Activated CD4-positive, CD25-positive, alpha-beta regulatory T cell treated with anti-CD3 and anti-CD28 coated beads, Interleukin-2, amount 50 U/mL, for 24 hours (primary cell): ENCODE measurements around the gene MAPK8.
"Not testable (repeated sequence)": the region's sequence is repeated elsewhere in the genome, so short reads cannot be mapped to it uniquely, and the experiment has no call there.

Experiments used
- ATAC-seq, 2 donors: fragments of 150-1000 bp; cut with Tn5 transposase; one replicate each; pipeline ENCODE4 v1.10.0; 2021; ENCODE audit warnings: mild to moderate bottlenecking in 1 of 2, moderate library complexity in 1 of 2

The MAPK8 gene

GRCh38 chr10:48306265-48306869 is at the start of gene MAPK8:
MAPK8 (plus strand) TSS chr10:48306677; CDS start chr10:48401661, 94,984 bp downstream.
- ATAC-seq, result peak; percentile 86 to 87

GRCh38 chr10:48257407-48257961 is 49.0 kb upstream of the MAPK8 start:
- ATAC-seq, result no peak

GRCh38 chr10:48258105-48258504 is 48.4 kb upstream of the MAPK8 start:
- no peak for ATAC-seq

DNA sequence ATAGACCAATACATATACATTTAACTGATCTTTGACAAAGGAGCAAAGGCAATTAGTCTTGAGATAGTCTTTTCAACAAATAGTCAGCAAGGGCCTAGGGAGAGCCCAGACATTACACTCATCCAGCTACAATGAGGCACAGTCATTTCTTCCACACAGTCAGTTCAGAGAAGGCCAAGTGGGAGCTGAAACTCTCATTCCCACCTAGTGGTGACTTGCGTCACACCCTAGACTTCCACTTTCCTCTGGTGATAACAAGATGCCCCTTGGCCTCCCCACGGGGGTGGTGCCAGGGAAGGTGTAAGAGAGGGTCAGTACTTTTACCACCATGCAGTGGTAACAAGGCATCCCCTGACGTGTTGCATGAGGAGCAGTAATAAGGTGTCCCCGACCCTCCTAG is 39.9 kb upstream of the MAPK8 start:
- ATAC-seq, result peak in 1 of 2 donors; percentile 49

DNA sequence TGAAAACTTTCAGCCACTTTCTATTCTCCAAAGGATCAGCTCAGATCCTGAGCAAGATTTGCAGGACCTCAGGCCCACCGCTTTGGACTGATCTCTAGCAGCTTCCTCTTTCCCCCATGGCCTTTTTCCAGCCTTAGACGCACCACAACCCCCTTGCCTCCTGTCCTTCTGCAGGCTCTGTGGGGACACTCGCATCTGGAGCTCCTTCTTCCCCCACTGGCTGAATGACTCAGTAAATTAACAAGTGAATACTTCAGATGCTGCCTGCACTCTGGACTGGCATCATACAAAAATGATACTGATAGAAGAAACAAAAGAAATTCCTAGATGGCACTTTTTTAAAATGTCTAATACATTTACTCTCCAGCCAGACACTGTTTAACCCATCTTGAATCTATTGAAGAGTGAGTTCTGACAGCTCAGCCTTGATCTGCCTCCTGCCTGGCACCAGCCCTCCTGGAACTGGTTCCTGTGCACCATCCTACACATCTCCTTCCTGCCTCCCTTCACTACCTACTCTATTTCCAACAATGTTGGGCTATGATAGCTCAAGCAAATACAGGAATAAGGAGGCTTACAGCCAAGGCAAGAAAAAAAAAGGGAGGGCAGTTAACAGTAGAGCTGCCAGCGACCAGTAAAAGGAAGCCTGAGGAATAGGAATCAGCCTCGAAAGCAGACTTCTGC is 35.3 kb upstream of the MAPK8 start:
- ATAC-seq, result no peak

GRCh38 chr10:48272682-48273081 is 33.8 kb upstream of the MAPK8 start:
- ATAC-seq, result no peak

GRCh38 chr10:48273741-48274140 is 32.7 kb upstream of the MAPK8 start:
- no peak for ATAC-seq

DNA sequence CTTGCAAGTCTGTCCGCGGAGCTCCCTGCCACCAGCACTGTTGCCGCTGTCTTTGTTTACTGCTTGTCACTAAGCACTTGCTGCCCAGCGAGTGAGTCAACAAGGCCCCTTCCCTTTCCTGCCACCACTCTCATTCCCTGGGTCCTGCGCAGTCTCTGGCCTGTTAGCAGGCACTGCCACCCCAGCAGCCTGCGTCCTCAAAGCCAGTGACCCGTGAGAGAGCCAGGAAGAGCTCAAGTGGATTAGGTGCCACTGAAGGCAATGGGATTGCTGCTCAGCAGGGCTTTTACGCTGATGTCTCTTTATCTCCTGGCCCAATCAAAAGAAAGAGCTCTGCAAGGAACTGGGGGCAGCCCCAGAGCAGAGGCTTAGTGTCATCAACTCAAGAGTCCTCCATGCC is 31.8 kb upstream of the MAPK8 start, which contains the start of gene FRMPD2:
FRMPD2 (minus strand) TSS at position 61 of the 400 bp plus-strand sequence. CDS start 129 bp downstream, outside the sequence.
- ATAC-seq, result no peak

- ATAC-seq, result no peak
Observed at GRCh38 chr10:48277093-48277492, 29.4 kb upstream of the MAPK8 start.

- ATAC-seq, result peak; percentile 38
Observed at GRCh38 chr10:48279081-48279751, 27.3 kb upstream of the MAPK8 start.

DNA sequence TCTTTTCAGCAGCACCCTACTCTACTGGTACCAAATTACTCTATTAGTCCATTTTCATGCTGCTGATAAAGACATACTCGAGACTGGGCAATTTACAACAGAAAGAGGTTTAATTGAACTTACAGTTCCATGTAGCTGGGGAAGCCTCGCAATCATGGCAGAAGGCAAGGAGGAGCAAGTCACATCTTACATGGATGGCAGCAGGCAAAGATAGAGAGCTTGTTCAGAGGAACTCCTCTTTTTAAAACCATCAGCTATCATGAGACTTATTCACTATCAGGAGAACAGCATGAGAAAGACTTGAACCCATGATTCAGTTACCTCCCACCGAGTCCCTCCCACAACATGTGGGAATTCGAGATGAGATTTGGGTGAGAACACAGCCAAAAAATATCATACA is 24.8 kb upstream of the MAPK8 start:
- ATAC-seq, result not testable (repeated sequence)

- no peak for ATAC-seq
Observed at GRCh38 chr10:48282829-48283228, 23.6 kb upstream of the MAPK8 start.

DNA sequence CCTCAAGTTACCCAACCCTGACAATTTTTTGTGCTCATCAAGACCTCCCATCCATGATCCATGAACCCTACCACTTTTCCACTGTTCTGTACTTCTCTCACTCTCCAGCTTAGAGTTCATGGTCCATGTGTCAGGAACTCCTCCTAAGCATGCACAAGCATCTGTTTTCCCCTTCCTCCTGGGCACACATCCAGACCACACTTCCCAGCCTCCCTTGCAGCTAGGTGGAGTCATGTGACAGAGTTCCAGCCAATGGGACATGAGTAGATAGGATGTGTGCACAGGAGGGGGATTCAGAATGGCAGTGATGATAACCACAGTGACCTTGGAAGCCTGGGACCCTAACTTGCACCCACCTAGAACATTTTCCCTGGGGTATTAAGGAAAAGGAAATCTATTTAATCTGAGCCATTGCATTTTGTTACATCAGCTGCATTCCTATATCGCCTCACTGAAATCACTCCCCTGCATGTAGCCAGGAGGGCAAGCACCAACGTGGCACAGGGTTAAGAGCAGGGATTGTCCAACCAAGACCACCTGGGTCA is 22.4 kb upstream of the MAPK8 start:
- ATAC-seq, result no peak

DNA sequence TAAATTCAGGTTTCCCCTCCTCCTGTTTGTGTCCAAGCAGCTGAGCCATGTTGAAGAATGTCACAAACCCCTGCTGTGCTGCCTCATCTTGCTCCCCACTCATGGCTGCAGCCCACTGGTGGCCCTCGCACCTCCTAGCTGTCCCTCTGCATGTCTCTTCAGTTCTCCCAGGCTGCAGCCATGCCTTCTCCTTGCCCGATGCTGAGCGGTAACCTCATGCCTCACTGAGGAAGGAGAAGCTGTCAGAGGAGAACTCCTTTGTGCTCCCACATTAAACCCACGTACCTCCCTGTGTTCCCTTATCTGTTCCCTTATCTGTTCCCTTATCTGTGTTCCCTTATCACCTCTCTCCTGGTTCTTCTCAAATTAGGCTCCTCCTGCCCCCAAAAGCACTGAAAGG is 21.7 kb upstream of the MAPK8 start:
- ATAC-seq, result no peak

GRCh38 chr10:48285710-48286109 is 20.8 kb upstream of the MAPK8 start:
- ATAC-seq, result no peak

- no peak for ATAC-seq
Observed at GRCh38 chr10:48286356-48286755, 20.1 kb upstream of the MAPK8 start.

DNA sequence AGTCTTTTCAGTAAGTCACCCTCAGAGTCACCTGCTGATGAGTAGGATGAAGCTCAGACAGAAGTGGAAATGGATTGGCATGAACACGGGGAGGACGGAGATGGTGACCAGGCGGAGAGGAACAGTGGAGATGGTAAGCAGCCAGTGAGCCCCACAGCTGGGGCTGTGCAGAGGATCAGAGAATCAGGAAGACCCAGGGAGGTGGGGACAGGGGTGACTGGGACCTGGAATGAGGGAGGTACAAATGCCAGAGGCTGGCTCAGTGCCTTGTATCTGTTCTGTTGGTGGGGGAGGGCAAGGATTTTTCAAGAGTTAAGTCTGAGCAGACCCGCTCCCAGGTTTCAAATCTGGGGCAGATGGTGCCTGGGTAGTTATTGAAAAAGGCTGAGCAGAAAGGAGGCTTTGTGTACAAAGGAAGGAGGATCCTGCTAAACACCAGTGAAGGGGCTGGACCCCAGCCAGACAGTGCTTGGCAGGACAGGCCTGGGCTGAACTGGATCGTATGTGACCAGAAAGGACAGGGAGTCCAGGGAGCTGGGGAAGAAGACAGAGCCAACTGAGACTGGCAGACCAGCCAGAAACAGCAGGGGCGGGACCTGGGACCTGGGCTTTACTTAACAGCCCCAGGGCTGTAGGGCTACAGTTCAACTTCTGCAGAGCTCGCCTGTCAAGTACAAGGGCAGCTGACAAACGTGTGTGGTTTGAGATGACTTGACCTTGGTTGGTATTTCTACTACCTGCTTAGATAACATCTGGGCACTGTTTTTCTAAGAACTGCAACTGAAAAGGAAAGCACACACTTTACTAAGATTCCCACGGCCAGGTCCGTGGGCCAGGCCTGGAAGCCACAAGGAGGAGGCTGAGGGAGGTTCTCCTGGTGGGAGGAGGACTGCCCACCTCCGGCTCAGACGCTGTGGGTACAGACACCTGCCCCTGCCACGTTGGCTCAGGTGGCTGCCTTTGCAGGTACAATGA is 18.8 kb upstream of the MAPK8 start:
- ATAC-seq, result peak in 1 of 2 donors; percentile 46

DNA sequence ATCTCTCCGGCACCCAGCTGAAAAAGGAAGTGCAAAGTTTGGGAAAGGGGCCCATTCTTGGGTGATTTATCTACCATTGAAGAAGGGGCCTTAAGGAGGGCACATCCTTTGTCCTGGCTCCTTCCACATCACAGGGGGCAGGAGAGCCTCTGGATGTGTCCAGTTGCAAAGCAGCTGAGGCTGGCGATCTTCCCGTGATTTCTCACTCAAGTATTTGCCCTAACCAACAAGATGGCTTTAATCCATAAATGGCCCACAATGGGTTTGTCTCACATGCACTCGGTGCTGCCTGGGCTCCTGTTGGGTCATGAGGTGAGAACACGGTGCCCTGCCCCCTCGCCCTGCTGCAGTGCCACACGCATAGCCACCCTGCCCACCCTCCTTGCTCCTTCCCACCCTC is 17.8 kb upstream of the MAPK8 start:
- ATAC-seq, result no peak

DNA sequence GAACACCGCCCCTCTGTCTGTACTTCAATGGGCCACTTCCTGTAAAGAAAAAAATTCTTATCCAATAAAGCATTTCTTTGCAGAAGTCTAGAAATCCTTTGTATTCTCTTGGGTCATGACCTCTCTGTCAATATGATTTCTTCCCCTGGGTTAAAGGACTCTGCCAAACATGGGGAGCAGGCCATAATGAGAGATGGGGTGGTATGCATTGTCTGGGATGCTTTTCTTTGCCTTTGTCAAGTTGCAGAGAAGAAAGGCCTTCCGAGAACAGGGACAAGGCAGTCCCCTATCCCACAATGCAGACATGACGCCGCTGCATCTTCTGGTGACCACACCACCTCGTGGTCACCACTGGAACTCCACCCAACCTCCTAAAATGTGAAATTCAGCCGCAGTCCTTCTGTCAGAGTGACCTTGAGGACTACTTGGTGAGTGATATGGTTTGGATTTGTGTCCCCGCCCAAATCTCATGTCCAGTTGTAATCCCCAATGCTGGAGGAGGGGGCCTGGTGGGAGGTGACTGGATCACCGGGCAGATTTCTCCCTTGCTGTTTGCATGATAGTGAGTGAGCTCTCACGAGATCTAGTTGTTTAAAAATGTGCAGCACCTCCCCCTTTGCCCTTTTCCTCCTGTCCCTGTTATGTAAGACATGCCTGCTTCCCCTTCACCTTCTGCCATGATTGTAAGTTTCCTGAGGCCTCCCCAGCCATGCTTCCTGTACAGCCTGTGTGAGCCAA is 16.8 kb upstream of the MAPK8 start:
- peak in 1 of 2 donors; percentile 38 for ATAC-seq

DNA sequence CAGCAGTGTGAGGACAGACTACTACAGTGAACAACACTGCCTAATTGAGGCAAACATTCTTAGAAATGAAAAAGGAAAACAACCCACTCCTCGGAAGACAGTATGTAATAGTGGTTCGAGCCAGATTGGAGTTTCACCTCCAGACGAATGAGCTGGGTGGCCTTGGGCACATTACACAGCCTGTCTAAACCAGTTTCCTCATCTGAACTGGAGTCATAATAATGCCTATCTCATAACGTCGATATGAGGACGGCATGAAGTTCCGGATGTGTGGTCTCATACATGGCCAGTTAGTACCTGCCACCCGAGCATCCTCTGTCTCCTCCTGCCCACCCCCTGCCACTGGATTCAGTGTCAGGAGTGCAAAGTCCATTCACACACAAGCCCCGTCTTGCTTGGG is 16.2 kb upstream of the MAPK8 start:
- no peak for ATAC-seq

DNA sequence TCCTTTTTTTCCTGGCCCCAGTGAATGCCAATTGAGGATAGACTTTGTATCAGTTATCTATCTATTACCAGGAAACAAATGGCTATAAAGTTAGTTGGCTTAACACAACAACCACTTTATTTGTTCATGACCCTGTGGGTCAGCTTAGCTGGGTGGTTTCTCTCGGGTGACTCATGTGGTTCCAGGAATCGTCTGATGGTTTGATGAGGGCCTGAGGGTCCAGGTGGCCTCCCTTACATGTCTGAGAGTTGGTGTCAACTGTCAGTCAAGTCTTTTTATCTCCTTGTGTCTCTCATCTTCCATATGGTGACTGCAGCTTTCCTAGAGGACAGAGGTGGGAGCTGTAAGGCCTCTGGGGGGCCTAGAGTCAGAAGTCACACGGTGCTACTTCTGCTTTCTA is 15.3 kb upstream of the MAPK8 start:
- no peak for ATAC-seq
